ENCODE measurements around the gene PRR15L. TPM values are rescaled to one million over a fixed set of nuclear protein-coding genes. Genes with fewer than 3 reads are reported as not detected.
"Not testable (repeated sequence)": the region's sequence is repeated elsewhere in the genome, so short reads cannot be mapped to it uniquely, and the experiment has no call there.

PRR15L gene
- total RNA-seq, 2 experiments from 2014 or later = not detected

- DNase-seq = no peak
- Mint-ChIP-seq H3K36me3 (peaks cover 39% of the 10 kb centered on the region), H3K9me3 (no peaks in the 10 kb centered on the region), H3K4me1 (ENCODE audit: low read depth) (peaks cover 4% of the 10 kb centered on the region), H3K4me3 (no peak overlapping the region), H3K27ac (no peak overlapping the region), H3K27me3 (no peaks in the 10 kb centered on the region)
- CTCF ChIA-PET = interaction anchor here (1.0 kb wide), 1 partner anchor 84 kb away, joined by 3 read pairs; the partner anchor contains the start of gene SCRN2
- POLR2A ChIA-PET = no interaction called here
- intact Hi-C loops (cut with micrococcal nuclease) = no loop called here
Measured at GRCh38 chr17:47925678-47925988, 32.0 kb downstream of the PRR15L start.

- peaks cover 4% of the 10 kb centered on the region for H3K4me1 Mint-ChIP-seq (ENCODE audit: low read depth)
- ChIA-PET POLR2A (no interaction called here), CTCF (interaction anchor here (0.7 to 1.0 kb wide), 3 partner anchors 20 to 25 kb away, joined by 3 read pairs; no protein-coding TSS in a partner anchor)
- H3K4me3 Mint-ChIP-seq = no peak overlapping the region
- H3K27ac Mint-ChIP-seq = no peak overlapping the region
- H3K36me3 Mint-ChIP-seq = peaks cover 41% of the 10 kb centered on the region
- no peaks in the 10 kb centered on the region for H3K27me3 Mint-ChIP-seq
- intact Hi-C loops (cut with micrococcal nuclease) = no loop called here
- no peak for DNase-seq
- H3K9me3 Mint-ChIP-seq = no peaks in the 10 kb centered on the region
Measured at GRCh38 chr17:47924785-47925677, 32.7 kb downstream of the PRR15L start.

GRCh38 chr17:47919889-47920288, 37.8 kb downstream of the PRR15L start:
- Mint-ChIP-seq H3K36me3 (peaks cover 30% of the 10 kb centered on the region), H3K4me1 (ENCODE audit: low read depth) (peaks cover 14% of the 10 kb centered on the region)
- H3K27ac Mint-ChIP-seq; H3K4me3 Mint-ChIP-seq; CTCF ChIA-PET; H3K9me3 Mint-ChIP-seq; intact Hi-C loops (cut with micrococcal nuclease); DNase-seq; H3K27me3 Mint-ChIP-seq; POLR2A ChIA-PET: not testable (repeated sequence)

GRCh38 chr17:47918991-47919390, 38.7 kb downstream of the PRR15L start:
- DNase-seq = no peak
- H3K27ac Mint-ChIP-seq = no peak overlapping the region
- H3K9me3 Mint-ChIP-seq = no peaks in the 10 kb centered on the region
- no peaks in the 10 kb centered on the region for H3K27me3 Mint-ChIP-seq
- CTCF ChIA-PET = interaction anchor here (0.9 to 1.1 kb wide), 2 partner anchors 28 to 31 kb away, joined by 3 read pairs; no protein-coding TSS in a partner anchor
- H3K4me3 Mint-ChIP-seq = no peak overlapping the region
- POLR2A ChIA-PET = interaction anchor here (0.9 kb wide), 1 partner anchor 11 kb away, joined by 3 read pairs; no protein-coding TSS in a partner anchor
- intact Hi-C loops (cut with micrococcal nuclease) = no loop called here
- peaks cover 14% of the 10 kb centered on the region for H3K4me1 Mint-ChIP-seq (ENCODE audit: low read depth)
- H3K36me3 Mint-ChIP-seq = peaks cover 26% of the 10 kb centered on the region

- intact Hi-C loops (cut with micrococcal nuclease) = no loop called here
- H3K27ac Mint-ChIP-seq = peak overlapping the region; percentile 23
- peaks cover 14% of the 10 kb centered on the region for H3K4me1 Mint-ChIP-seq (ENCODE audit: low read depth)
- H3K4me3 Mint-ChIP-seq = no peak overlapping the region
- no peaks in the 10 kb centered on the region for H3K27me3 Mint-ChIP-seq
- DNase-seq = no peak
- H3K36me3 Mint-ChIP-seq = peaks cover 19% of the 10 kb centered on the region
- CTCF ChIA-PET = interaction anchor here (1.0 to 1.1 kb wide), 2 partner anchors 28 to 32 kb away, joined by 3 read pairs; no protein-coding TSS in a partner anchor
- H3K9me3 Mint-ChIP-seq = no peaks in the 10 kb centered on the region
- POLR2A ChIA-PET = no interaction called here
Measured at GRCh38 chr17:47918006-47918405, 39.7 kb downstream of the PRR15L start.

GRCh38 chr17:47917581-47917980, 40.1 kb downstream of the PRR15L start:
- H3K4me3 Mint-ChIP-seq = no peak overlapping the region
- H3K36me3 Mint-ChIP-seq = peaks cover 16% of the 10 kb centered on the region
- H3K27me3 Mint-ChIP-seq = no peaks in the 10 kb centered on the region
- H3K27ac Mint-ChIP-seq = peak overlapping the region; percentile 23
- H3K9me3 Mint-ChIP-seq = no peaks in the 10 kb centered on the region
- intact Hi-C loops (cut with micrococcal nuclease) = no loop called here
- POLR2A ChIA-PET = no interaction called here
- DNase-seq = no peak
- CTCF ChIA-PET = interaction anchor here (1.0 kb wide), 1 partner anchor 28 kb away, joined by 3 read pairs; no protein-coding TSS in a partner anchor
- peaks cover 14% of the 10 kb centered on the region for H3K4me1 Mint-ChIP-seq (ENCODE audit: low read depth)

- peaks cover 16% of the 10 kb centered on the region for H3K4me1 Mint-ChIP-seq (ENCODE audit: low read depth)
- intact Hi-C loops (cut with micrococcal nuclease) = no loop called here
- H3K27me3 Mint-ChIP-seq = no peaks in the 10 kb centered on the region
- CTCF ChIA-PET = interaction anchor here (1.0 kb wide), 1 partner anchor 27 kb away, joined by 3 read pairs; no protein-coding TSS in a partner anchor
- no peak overlapping the region for H3K27ac Mint-ChIP-seq
- no peak overlapping the region for H3K4me3 Mint-ChIP-seq
- no peaks in the 10 kb centered on the region for H3K9me3 Mint-ChIP-seq
- peaks cover 16% of the 10 kb centered on the region for H3K36me3 Mint-ChIP-seq
- POLR2A ChIA-PET = interaction anchor here (0.8 kb wide), 1 partner anchor 21 kb away, joined by 3 read pairs; the partner anchor contains the start of gene SP2
- DNase-seq = no peak
Measured at GRCh38 chr17:47916489-47917208, 41.0 kb downstream of the PRR15L start.

- no peaks in the 10 kb centered on the region for H3K27me3 Mint-ChIP-seq
- no peak for DNase-seq
- no peak overlapping the region for H3K4me3 Mint-ChIP-seq
- peaks cover 16% of the 10 kb centered on the region for H3K4me1 Mint-ChIP-seq (ENCODE audit: low read depth)
- intact Hi-C loops (cut with micrococcal nuclease) = no loop called here
- no peak overlapping the region for H3K27ac Mint-ChIP-seq
- peaks cover 15% of the 10 kb centered on the region for H3K36me3 Mint-ChIP-seq
- H3K9me3 Mint-ChIP-seq = no peaks in the 10 kb centered on the region
- POLR2A ChIA-PET = interaction anchor here (0.8 kb wide), 1 partner anchor 20 kb away, joined by 3 read pairs; the partner anchor contains the start of gene SP2
- CTCF ChIA-PET = no interaction called here
Measured at GRCh38 chr17:47915776-47916398, 41.8 kb downstream of the PRR15L start.

GRCh38 chr17:47914306-47914948, 43.3 kb downstream of the PRR15L start:
- peaks cover 15% of the 10 kb centered on the region for H3K36me3 Mint-ChIP-seq
- peaks cover 16% of the 10 kb centered on the region for H3K4me1 Mint-ChIP-seq (ENCODE audit: low read depth)
- CTCF ChIA-PET = interaction anchor here (1.2 to 1.4 kb wide), 3 partner anchors 13 to 56 kb away, joined by 3 to 5 read pairs (median 3); partner anchors contain the start of gene CDK5RAP3

GRCh38 chr17:47913050-47913449, 44.6 kb downstream of the PRR15L start:
- ChIA-PET CTCF (interaction anchor here (0.7 to 1.2 kb wide), 2 partner anchors 12 to 55 kb away, joined by 3 to 4 read pairs; no protein-coding TSS in a partner anchor), POLR2A (interaction anchor here (1.2 kb wide), 1 partner anchor 18 kb away, joined by 6 read pairs; no protein-coding TSS in a partner anchor)
- no peak for DNase-seq
- Mint-ChIP-seq H3K4me3 (no peak overlapping the region), H3K27me3 (no peaks in the 10 kb centered on the region), H3K9me3 (no peaks in the 10 kb centered on the region), H3K27ac (no peak overlapping the region), H3K4me1 (ENCODE audit: low read depth) (peaks cover 15% of the 10 kb centered on the region), H3K36me3 (peaks cover 15% of the 10 kb centered on the region)
- intact Hi-C loops (cut with micrococcal nuclease) = no loop called here

More at GRCh38 chr17:47914306-47914948, 43.3 kb downstream of the PRR15L start:
- no peak for DNase-seq
- Mint-ChIP-seq H3K4me3 (no peak overlapping the region), H3K9me3 (no peaks in the 10 kb centered on the region), H3K27me3 (no peaks in the 10 kb centered on the region), H3K27ac (no peak overlapping the region)
- intact Hi-C loops (cut with micrococcal nuclease) = no loop called here
- POLR2A ChIA-PET = interaction anchor here (1.2 kb wide), 1 partner anchor 19 kb away, joined by 6 read pairs; no protein-coding TSS in a partner anchor

GRCh38 chr17:47907932-47908562, 49.6 kb downstream of the PRR15L start:
- POLR2A ChIA-PET = no interaction called here
- Mint-ChIP-seq H3K9me3 (no peaks in the 10 kb centered on the region), H3K4me3 (no peak overlapping the region), H3K27ac (no peak overlapping the region), H3K36me3 (peaks cover 4% of the 10 kb centered on the region), H3K27me3 (no peaks in the 10 kb centered on the region), H3K4me1 (ENCODE audit: low read depth) (peaks cover 13% of the 10 kb centered on the region)
- intact Hi-C loops (cut with micrococcal nuclease) = no loop called here
- CTCF ChIA-PET = interaction anchor here (0.7 to 1.9 kb wide), 2 partner anchors 33 to 39 kb away, joined by 4 to 8 read pairs; partner anchors contain the start of gene PNPO
- DNase-seq = no peak

Data from activated CD4-positive, alpha-beta memory T cell treated with anti-CD3 and anti-CD28 coated beads for 36 hours (primary cell).